ENCODE measurements around the gene ADCY2.

ADCY2 gene

GRCh38 chr5:7850395-7851239 is 454.7 kb downstream of the ADCY2 start, which contains the start of gene CFAP90:
TSS of gene CFAP90 (minus strand) at chr5:7851133. CDS start at chr5:7851021, 112 bp downstream.
- TF ChIP-seq, protein P1, sequence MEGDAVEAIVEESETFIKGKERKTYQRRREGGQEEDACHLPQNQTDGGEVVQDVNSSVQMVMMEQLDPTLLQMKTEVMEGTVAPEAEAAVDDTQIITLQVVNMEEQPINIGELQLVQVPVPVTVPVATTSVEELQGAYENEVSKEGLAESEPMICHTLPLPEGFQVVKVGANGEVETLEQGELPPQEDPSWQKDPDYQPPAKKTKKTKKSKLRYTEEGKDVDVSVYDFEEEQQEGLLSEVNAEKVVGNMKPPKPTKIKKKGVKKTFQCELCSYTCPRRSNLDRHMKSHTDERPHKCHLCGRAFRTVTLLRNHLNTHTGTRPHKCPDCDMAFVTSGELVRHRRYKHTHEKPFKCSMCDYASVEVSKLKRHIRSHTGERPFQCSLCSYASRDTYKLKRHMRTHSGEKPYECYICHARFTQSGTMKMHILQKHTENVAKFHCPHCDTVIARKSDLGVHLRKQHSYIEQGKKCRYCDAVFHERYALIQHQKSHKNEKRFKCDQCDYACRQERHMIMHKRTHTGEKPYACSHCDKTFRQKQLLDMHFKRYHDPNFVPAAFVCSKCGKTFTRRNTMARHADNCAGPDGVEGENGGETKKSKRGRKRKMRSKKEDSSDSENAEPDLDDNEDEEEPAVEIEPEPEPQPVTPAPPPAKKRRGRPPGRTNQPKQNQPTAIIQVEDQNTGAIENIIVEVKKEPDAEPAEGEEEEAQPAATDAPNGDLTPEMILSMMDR (IDR thresholded peaks at IDR 0.05; ENCODE audit: low read depth, low read length) = peak; percentile 30
- peak within 1 kb of the TSS; percentile 45 to 46 for H3K4me3 ChIP-seq (replicated peaks in 1 of 2; ENCODE audit: low read depth in 2 of 2, low read length in 2 of 2)
- DNase-seq (ENCODE audit: low read depth in 2 of 2) = peak; percentile 23 to 60

GRCh38 chr5:7851240-7851592 is 455.3 kb downstream of the ADCY2 start:
- TF ChIP-seq, protein P1 (IDR thresholded peaks at IDR 0.05; ENCODE audit: low read depth, low read length) = no peak
- DNase-seq (ENCODE audit: low read depth in 2 of 2) = no peak
- H3K4me3 ChIP-seq (replicated peaks in 1 of 2; ENCODE audit: low read depth in 2 of 2, low read length in 2 of 2) = peak overlapping the region in 1 of 2 donors; percentile 45

DNA sequence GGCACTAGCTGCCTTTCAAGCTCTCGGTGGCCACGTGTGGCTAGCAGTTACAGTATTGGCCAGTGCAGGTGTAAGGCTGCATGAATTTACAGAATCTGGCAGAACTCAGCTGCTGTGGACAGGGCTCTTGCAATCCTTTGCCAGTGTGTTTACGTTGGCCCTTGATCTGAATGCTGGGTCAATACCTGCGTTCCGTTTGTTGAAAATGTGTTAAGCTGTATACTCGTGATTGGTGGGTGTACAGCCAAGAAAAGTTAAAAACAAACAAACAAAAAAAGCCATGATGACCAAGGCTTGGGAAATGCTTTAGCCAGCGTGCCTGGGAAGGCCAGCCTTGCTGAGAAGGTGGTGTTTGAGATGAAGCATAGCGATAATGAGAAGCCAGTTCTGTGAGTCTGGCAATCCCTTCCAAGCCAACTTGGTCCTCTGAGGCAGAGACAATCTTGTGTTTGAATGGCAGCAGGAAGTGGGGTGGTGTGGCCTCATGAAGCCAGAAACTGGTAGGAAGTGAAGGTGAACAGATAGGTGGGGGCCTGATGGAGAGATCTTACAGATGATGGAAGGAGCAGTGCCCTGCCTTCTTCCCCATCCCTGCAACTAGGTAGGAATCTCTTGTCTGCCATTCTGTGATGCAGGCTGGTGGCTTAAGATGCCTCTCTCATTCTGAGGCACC is 455.8 kb downstream of the ADCY2 start:
- H3K4me3 ChIP-seq (replicated peaks in 1 of 2; ENCODE audit: low read depth in 2 of 2, low read length in 2 of 2) = no peak overlapping the region
- DNase-seq (ENCODE audit: low read depth in 2 of 2) = no peak
- TF ChIP-seq, protein P1 (IDR thresholded peaks at IDR 0.05; ENCODE audit: low read depth, low read length) = no peak

- peak; percentile 33 to 64 for DNase-seq (ENCODE audit: low read depth in 2 of 2)
- H3K4me3 ChIP-seq (replicated peaks in 1 of 2; ENCODE audit: low read depth in 2 of 2, low read length in 2 of 2) = no peak overlapping the region
- TF ChIP-seq, protein P1 (IDR thresholded peaks at IDR 0.05; ENCODE audit: low read depth, low read length) = no peak
Observed at GRCh38 chr5:7852542-7852941, 456.6 kb downstream of the ADCY2 start.

- TF ChIP-seq, protein P1 (IDR thresholded peaks at IDR 0.05; ENCODE audit: low read depth, low read length) = no peak
- no peak for DNase-seq (ENCODE audit: low read depth in 2 of 2)
- no peak overlapping the region for H3K4me3 ChIP-seq (replicated peaks in 1 of 2; ENCODE audit: low read depth in 2 of 2, low read length in 2 of 2)
Observed at GRCh38 chr5:7852988-7853387, 457.1 kb downstream of the ADCY2 start.

GRCh38 chr5:7855611-7856010 is 459.7 kb downstream of the ADCY2 start:
- no peak for DNase-seq (ENCODE audit: low read depth in 2 of 2)
- TF ChIP-seq, protein P1 (IDR thresholded peaks at IDR 0.05; ENCODE audit: low read depth, low read length) = no peak
- H3K4me3 ChIP-seq (replicated peaks in 1 of 2; ENCODE audit: low read depth in 2 of 2, low read length in 2 of 2) = no peak overlapping the region

All from cardiac fibroblast (primary cell).